ENCODE measurements around the gene ZNF48. TPM values are rescaled to one million over a fixed set of nuclear protein-coding genes. Genes with fewer than 3 reads are reported as not detected.
"Not testable (repeated sequence)": the region's sequence is repeated elsewhere in the genome, so short reads cannot be mapped to it uniquely, and the experiment has no call there.

The ZNF48 gene
- total RNA-seq, 1 donor from 2014 or later: 8.1 TPM

- DNase-seq (ENCODE audit: low spot score): peak; percentile 99
Measured at GRCh38 chr16:30378236-30379157, 16.7 kb upstream of the ZNF48 start.

GRCh38 chr16:30379158-30379783, 15.9 kb upstream of the ZNF48 start:
- DNase-seq (ENCODE audit: low spot score): no peak

- no peak for DNase-seq (ENCODE audit: low spot score)
Measured at GRCh38 chr16:30380072-30380802, 15.0 kb upstream of the ZNF48 start.

GRCh38 chr16:30380803-30381208, 14.4 kb upstream of the ZNF48 start:
- DNase-seq (ENCODE audit: low spot score): no peak

GRCh38 chr16:30381291-30382041, 13.8 kb upstream of the ZNF48 start:
- DNase-seq (ENCODE audit: low spot score): no peak

- DNase-seq (ENCODE audit: low spot score): no peak
Measured at GRCh38 chr16:30382111-30382881, 12.9 kb upstream of the ZNF48 start, which contains the start of gene SEPTIN1. TSS of gene SEPTIN1 (minus strand) at chr16:30382561. CDS start at chr16:30382542, 19 bp downstream.

- DNase-seq (ENCODE audit: low spot score): no peak
Measured at GRCh38 chr16:30383521-30383920, 11.7 kb upstream of the ZNF48 start.

- no peak for DNase-seq (ENCODE audit: low spot score)
Measured at GRCh38 chr16:30394592-30395154, 547 bp upstream of the ZNF48 start.

GRCh38 chr16:30395992-30396585, 869 bp downstream of the ZNF48 start:
- no peak for DNase-seq (ENCODE audit: low spot score)

GRCh38 chr16:30396627-30397026, 1.4 kb downstream of the ZNF48 start:
- DNase-seq (ENCODE audit: low spot score): not testable (repeated sequence)

GRCh38 chr16:30397056-30397455, 1.8 kb downstream of the ZNF48 start:
- no peak for DNase-seq (ENCODE audit: low spot score)

GRCh38 chr16:30397776-30398660, 2.8 kb downstream of the ZNF48 start:
- DNase-seq (ENCODE audit: low spot score): no peak

- no peak for DNase-seq (ENCODE audit: low spot score)
Measured at GRCh38 chr16:30398661-30399434, 3.6 kb downstream of the ZNF48 start.

GRCh38 chr16:30399435-30400186, 4.4 kb downstream of the ZNF48 start:
- no peak for DNase-seq (ENCODE audit: low spot score)

GRCh38 chr16:30401768-30402425, 6.7 kb downstream of the ZNF48 start:
- no peak for DNase-seq (ENCODE audit: low spot score)

- no peak for DNase-seq (ENCODE audit: low spot score)
Measured at GRCh38 chr16:30406795-30407101, 11.5 kb downstream of the ZNF48 start.
